ENCODE results near the gene PPP1CC. TPM values are rescaled to one million over a fixed set of nuclear protein-coding genes. Genes with fewer than 3 reads are reported as not detected.

Gene PPP1CC
- total and polyA plus RNA-seq, 3 donors from 2014 or later = 143 to 323 (median 160) TPM

GRCh38 chr12:110750784-110751461, 8.2 kb upstream of the PPP1CC start:
- no peak overlapping the region for H3K27ac ChIP-seq
- peaks cover 3% of the 10 kb centered on the region for H3K4me1 ChIP-seq
- TF ChIP-seq POLR2A (IDR thresholded peaks at IDR 0.05) (no peak), CTCF (IDR thresholded peaks at IDR 0.05) (no peak)
- no peaks in the 10 kb centered on the region for H3K9me3 ChIP-seq
- intact Hi-C loops (cut with DNase I; ENCODE audit: low total_unique reads) = no loop called here
- no peak for DNase-seq
- no peaks in the 10 kb centered on the region for H3K36me3 ChIP-seq (ENCODE audit: low read depth, missing control alignments)
- no peaks in the 10 kb centered on the region for H3K27me3 ChIP-seq
- 75 to 83% methylated on average over 13 of the region's 13 CpGs for WGBS, 2 donors
- H3K4me3 ChIP-seq = no peak overlapping the region

- Histone ChIP-seq H3K4me3 (no peak overlapping the region), H3K27me3 (no peaks in the 10 kb centered on the region), H3K9me3 (no peaks in the 10 kb centered on the region), H3K27ac (no peak overlapping the region), H3K4me1 (peaks cover 8% of the 10 kb centered on the region), H3K36me3 (ENCODE audit: low read depth, missing control alignments) (no peaks in the 10 kb centered on the region)
- 89 to 91% methylated on average over 6 of the region's 6 CpGs for WGBS, 2 donors
- intact Hi-C loops (cut with DNase I; ENCODE audit: low total_unique reads) = no loop called here
- TF ChIP-seq CTCF (IDR thresholded peaks at IDR 0.05) (no peak), POLR2A (IDR thresholded peaks at IDR 0.05) (no peak)
- no peak for DNase-seq
These were observed 3.9 kb upstream of the PPP1CC start for GRCh38 chr12:110746550-110746949.

- DNase-seq = no peak
- intact Hi-C loops (cut with DNase I; ENCODE audit: low total_unique reads) = no loop called here
- no peaks in the 10 kb centered on the region for H3K27me3 ChIP-seq
- no peak overlapping the region for H3K4me3 ChIP-seq
- H3K36me3 ChIP-seq (ENCODE audit: low read depth, missing control alignments) = no peaks in the 10 kb centered on the region
- WGBS, 2 donors = 78 to 81% methylated on average over 16 of the region's 16 CpGs
- peaks cover 8% of the 10 kb centered on the region for H3K4me1 ChIP-seq
- no peaks in the 10 kb centered on the region for H3K9me3 ChIP-seq
- no peak for TF ChIP-seq POLR2A (IDR thresholded peaks at IDR 0.05)
- no peak for TF ChIP-seq CTCF (IDR thresholded peaks at IDR 0.05)
- H3K27ac ChIP-seq = no peak overlapping the region
These were observed 3.0 kb upstream of the PPP1CC start for GRCh38 chr12:110745542-110746284.

- intact Hi-C loops (cut with DNase I; ENCODE audit: low total_unique reads) = no loop called here
- no peaks in the 10 kb centered on the region for H3K36me3 ChIP-seq (ENCODE audit: low read depth, missing control alignments)
- H3K4me1 ChIP-seq = peaks cover 13% of the 10 kb centered on the region
- TF ChIP-seq POLR2A (IDR thresholded peaks at IDR 0.05) (no peak), CTCF (IDR thresholded peaks at IDR 0.05) (no peak)
- WGBS, 2 donors = 75 to 82% methylated on average over 5 of the region's 5 CpGs
- H3K27me3 ChIP-seq = no peaks in the 10 kb centered on the region
- no peak overlapping the region for H3K4me3 ChIP-seq
- no peak overlapping the region for H3K27ac ChIP-seq
- no peak for DNase-seq
- H3K9me3 ChIP-seq = no peaks in the 10 kb centered on the region
These were observed 2.0 kb upstream of the PPP1CC start for GRCh38 chr12:110744601-110745264.

Data from testis (tissue), 3 donors.